Type B pancreatic cell (in vitro differentiated cells): Measurements from ENCODE around the gene SYT7. TPM values are rescaled to one million over a fixed set of nuclear protein-coding genes. Genes with fewer than 3 reads are reported as not detected.
A peak's percentile ranks its signal among the peaks of the same experiment; 100 is the strongest.

ENCODE experiments used
- DNase-seq: peaks from one replicate; pipeline ENCODE4 v3.0.0; 2021; ENCODE audit warnings: mixed read lengths; ENCODE audit not compliant: unreplicated experiment; ENCODE audit errors: extremely low spot score
- H3K27ac Mint-ChIP-seq: 2 replicates; pipeline ENCODE4 v1.8.0; 2021; ENCODE audit warnings: mild to moderate bottlenecking, mixed read lengths
- H3K27me3 Mint-ChIP-seq: 2 replicates; pipeline ENCODE4 v1.8.0; 2021; ENCODE audit warnings: mixed read lengths
- H3K36me3 Mint-ChIP-seq: 2 replicates; pipeline ENCODE4 v1.8.0; 2021; ENCODE audit warnings: mixed read lengths
- H3K4me1 Mint-ChIP-seq: one replicate; pipeline ENCODE4 v1.8.0; 2021; ENCODE audit warnings: mixed read lengths; ENCODE audit not compliant: unreplicated experiment
- H3K4me3 Mint-ChIP-seq: 2 replicates; pipeline ENCODE4 v1.8.0; 2021; ENCODE audit warnings: mild to moderate bottlenecking, mixed read lengths
- H3K9me3 Mint-ChIP-seq: 2 replicates; pipeline ENCODE4 v1.8.0; 2021; ENCODE audit warnings: mixed read lengths
- total RNA-seq: library from RNA; stranded (reverse); gene quantifications from 2 replicates; pipeline ENCODE4 v1.2.1, GENCODE V29; 2021; ENCODE audit warnings: low replicate concordance
- TF ChIP-seq, protein P1 (sequence below): fragments of 200-600 bp; sonication (generic); conservative IDR thresholded peaks from 2 replicates; pipeline ENCODE4 v1.5.0; 2021; ENCODE audit warnings: antibody characterized with exemption, mild to moderate bottlenecking

Gene SYT7
- total RNA-seq, 1 donor from 2014 or later: 26.5 TPM

DNA sequence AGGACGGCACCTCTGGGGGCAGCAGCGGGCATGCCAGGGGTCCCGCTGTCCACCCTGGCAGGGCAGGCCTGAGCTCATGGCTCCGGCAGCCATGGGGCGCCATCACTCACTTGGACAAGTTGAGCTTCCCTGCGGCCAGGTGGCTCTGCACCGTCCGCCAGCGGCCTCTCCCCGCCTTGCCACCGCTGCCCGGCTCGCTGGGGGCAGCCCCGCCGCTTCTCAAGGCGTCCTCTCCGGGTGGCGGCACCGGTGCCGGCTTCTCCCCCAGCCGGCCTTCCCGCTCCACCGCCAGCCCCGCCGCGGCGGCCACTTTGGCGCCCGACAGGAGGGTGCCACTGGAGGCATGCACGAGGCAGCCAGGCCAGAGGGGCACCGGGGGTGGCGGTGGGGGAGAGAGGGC, 35.0 kb downstream of the SYT7 start:
- Mint-ChIP-seq H3K27ac (no peak overlapping the region), H3K27me3 (no peaks in the 10 kb centered on the region), H3K4me3 (no peak overlapping the region), H3K4me1 (peaks cover 26% of the 10 kb centered on the region), H3K9me3 (no peaks in the 10 kb centered on the region), H3K36me3 (no peaks in the 10 kb centered on the region)
- DNase-seq: no peak
- TF ChIP-seq, protein P1, sequence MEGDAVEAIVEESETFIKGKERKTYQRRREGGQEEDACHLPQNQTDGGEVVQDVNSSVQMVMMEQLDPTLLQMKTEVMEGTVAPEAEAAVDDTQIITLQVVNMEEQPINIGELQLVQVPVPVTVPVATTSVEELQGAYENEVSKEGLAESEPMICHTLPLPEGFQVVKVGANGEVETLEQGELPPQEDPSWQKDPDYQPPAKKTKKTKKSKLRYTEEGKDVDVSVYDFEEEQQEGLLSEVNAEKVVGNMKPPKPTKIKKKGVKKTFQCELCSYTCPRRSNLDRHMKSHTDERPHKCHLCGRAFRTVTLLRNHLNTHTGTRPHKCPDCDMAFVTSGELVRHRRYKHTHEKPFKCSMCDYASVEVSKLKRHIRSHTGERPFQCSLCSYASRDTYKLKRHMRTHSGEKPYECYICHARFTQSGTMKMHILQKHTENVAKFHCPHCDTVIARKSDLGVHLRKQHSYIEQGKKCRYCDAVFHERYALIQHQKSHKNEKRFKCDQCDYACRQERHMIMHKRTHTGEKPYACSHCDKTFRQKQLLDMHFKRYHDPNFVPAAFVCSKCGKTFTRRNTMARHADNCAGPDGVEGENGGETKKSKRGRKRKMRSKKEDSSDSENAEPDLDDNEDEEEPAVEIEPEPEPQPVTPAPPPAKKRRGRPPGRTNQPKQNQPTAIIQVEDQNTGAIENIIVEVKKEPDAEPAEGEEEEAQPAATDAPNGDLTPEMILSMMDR: no peak

DNA sequence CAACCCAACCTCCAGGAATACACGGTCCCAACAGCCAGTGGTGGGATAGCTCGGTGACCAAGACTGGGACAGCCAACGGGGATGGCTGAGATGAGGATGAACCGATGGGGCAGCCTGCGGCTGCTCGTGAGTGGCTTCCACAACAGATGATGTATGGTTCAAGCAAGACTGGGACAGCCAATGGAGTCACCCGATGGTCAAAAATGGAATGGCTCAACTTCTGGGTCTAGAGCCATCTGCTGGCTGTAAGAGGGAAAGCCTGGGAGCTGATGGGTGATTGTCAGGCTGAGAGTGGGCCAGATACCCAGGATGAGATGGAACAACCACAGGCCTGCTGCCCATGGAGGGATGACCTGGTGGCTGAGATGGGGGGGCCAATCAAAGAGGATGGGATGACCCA, 35.5 kb downstream of the SYT7 start:
- Mint-ChIP-seq H3K4me1 (peaks cover 29% of the 10 kb centered on the region), H3K4me3 (no peak overlapping the region), H3K36me3 (no peaks in the 10 kb centered on the region), H3K9me3 (no peaks in the 10 kb centered on the region), H3K27ac (no peak overlapping the region), H3K27me3 (no peaks in the 10 kb centered on the region)
- TF ChIP-seq, protein P1: peak; percentile 61
- DNase-seq: no peak

DNA sequence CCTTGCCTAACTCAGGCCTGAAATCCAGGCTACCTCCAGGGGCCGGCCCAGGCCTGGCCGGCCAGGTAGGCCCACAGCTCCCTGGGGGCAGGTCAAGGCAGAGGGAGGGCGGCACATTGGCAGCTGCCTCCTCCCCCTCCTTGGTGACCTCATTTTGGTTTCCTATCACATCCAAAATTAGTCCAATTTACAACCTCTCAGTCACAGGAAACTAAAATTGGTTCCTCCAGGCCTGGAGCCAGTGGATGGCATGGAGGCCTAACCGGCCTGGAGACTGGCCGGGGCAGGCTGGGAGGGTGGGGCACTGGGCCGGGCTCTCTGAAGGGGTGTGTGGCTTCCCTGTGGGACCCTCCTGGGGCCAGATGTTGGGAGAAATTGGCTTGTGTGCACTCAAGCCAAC, 36.4 kb downstream of the SYT7 start:
- Mint-ChIP-seq H3K9me3 (no peaks in the 10 kb centered on the region), H3K36me3 (no peaks in the 10 kb centered on the region), H3K27ac (no peak overlapping the region), H3K4me3 (no peak overlapping the region), H3K4me1 (peaks cover 38% of the 10 kb centered on the region), H3K27me3 (no peaks in the 10 kb centered on the region)
- TF ChIP-seq, protein P1: no peak
- DNase-seq: no peak

DNA sequence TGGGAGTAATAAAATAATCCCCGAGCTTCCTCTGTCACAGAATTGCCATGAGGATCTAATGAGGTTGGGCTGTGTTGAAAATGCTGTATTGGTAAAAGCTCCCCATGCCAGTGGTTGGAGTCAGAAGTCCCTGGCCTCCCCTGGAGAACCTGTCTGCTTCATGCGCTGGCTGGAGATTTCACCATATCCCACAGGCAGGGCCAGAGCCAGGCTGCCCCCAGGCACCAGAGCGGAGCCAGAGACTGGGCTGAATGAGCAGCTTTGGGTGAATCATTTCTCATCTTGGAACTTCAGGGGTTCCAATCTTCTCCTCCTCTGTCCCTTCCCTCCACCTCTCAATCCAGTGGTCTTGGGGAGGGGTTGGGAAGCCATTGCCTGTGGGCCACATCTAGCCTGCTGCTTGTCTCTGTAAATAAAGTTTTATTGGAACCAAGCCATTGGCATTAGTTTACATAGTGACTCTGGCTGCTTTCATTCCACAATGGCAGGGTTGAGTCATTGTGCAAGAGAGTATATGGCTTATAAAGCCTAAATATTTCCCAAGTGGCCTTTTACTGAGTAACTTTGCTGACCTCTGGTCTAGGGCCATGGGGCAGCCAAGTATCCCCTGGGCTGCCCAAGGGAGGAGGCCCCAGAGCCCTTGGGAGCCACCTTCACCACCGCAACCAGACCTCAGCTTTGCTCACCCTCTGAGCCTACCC, 37.1 kb downstream of the SYT7 start:
- Mint-ChIP-seq H3K27ac (no peak overlapping the region), H3K4me1 (peaks cover 45% of the 10 kb centered on the region), H3K27me3 (no peaks in the 10 kb centered on the region), H3K4me3 (no peak overlapping the region), H3K36me3 (peaks cover 3% of the 10 kb centered on the region), H3K9me3 (no peaks in the 10 kb centered on the region)
- DNase-seq: no peak
- TF ChIP-seq, protein P1: no peak

DNA sequence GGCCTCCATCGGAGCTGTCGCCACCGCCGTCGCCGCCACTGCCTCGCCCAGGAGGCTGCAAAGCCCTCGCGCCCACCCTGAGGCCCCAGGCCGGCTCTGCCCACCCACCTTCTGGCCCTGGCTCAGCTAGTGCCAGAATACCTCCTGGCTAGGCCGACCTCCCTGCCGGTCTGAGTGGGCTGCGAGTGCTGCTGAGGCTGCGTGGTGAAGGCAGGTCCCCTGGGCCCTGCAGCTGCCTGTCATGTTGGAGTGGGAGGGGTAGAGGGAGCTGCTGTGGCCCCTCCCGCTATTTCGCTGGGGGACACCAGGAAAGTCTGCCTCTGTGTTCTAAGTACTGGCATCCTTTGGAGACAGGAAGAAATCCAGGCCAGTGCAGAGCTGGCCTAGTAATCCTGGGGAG, 38.2 kb downstream of the SYT7 start:
- H3K9me3 Mint-ChIP-seq: no peaks in the 10 kb centered on the region
- H3K4me3 Mint-ChIP-seq: no peak overlapping the region
- H3K27ac Mint-ChIP-seq: no peak overlapping the region
- TF ChIP-seq, protein P1: no peak
- DNase-seq: no peak
- peaks cover 3% of the 10 kb centered on the region for H3K36me3 Mint-ChIP-seq
- no peaks in the 10 kb centered on the region for H3K27me3 Mint-ChIP-seq
- H3K4me1 Mint-ChIP-seq: peaks cover 46% of the 10 kb centered on the region
